Type B pancreatic cell (in vitro differentiated cells): Measurements from ENCODE around the gene BEST2. TPM values are rescaled to one million over a fixed set of nuclear protein-coding genes. Genes with fewer than 3 reads are reported as not detected.

Experiments used
- DNase-seq: peaks from one replicate; pipeline ENCODE4 v3.0.0; 2021; ENCODE audit warnings: mixed read lengths; ENCODE audit not compliant: unreplicated experiment; ENCODE audit errors: extremely low spot score
- H3K27ac Mint-ChIP-seq: 2 replicates; pipeline ENCODE4 v1.8.0; 2021; ENCODE audit warnings: mild to moderate bottlenecking, mixed read lengths
- H3K27me3 Mint-ChIP-seq: 2 replicates; pipeline ENCODE4 v1.8.0; 2021; ENCODE audit warnings: mixed read lengths
- H3K36me3 Mint-ChIP-seq: 2 replicates; pipeline ENCODE4 v1.8.0; 2021; ENCODE audit warnings: mixed read lengths
- H3K4me1 Mint-ChIP-seq: one replicate; pipeline ENCODE4 v1.8.0; 2021; ENCODE audit warnings: mixed read lengths; ENCODE audit not compliant: unreplicated experiment
- H3K4me3 Mint-ChIP-seq: 2 replicates; pipeline ENCODE4 v1.8.0; 2021; ENCODE audit warnings: mild to moderate bottlenecking, mixed read lengths
- H3K9me3 Mint-ChIP-seq: 2 replicates; pipeline ENCODE4 v1.8.0; 2021; ENCODE audit warnings: mixed read lengths
- CTCF ChIP-seq: fragments of 200-600 bp; sonication (generic); conservative IDR thresholded peaks from 2 replicates; pipeline ENCODE4 v1.5.0; 2021; ENCODE audit warnings: antibody characterized with exemption, mild to moderate bottlenecking
- total RNA-seq: library from RNA; stranded (reverse); gene quantifications from 2 replicates; pipeline ENCODE4 v1.2.1, GENCODE V29; 2021; ENCODE audit warnings: low replicate concordance

BEST2 gene
- total RNA-seq, 1 donor from 2014 or later = 0.14 TPM

GRCh38 chr19:12784394-12784870, 32.8 kb downstream of the BEST2 start:
- no peak overlapping the region for H3K4me3 Mint-ChIP-seq
- no peaks in the 10 kb centered on the region for H3K27me3 Mint-ChIP-seq
- H3K4me1 Mint-ChIP-seq = peaks cover 25% of the 10 kb centered on the region
- no peaks in the 10 kb centered on the region for H3K9me3 Mint-ChIP-seq
- no peak overlapping the region for H3K27ac Mint-ChIP-seq
- DNase-seq = no peak
- H3K36me3 Mint-ChIP-seq = no peaks in the 10 kb centered on the region
- no peak for TF ChIP-seq CTCF

- no peak overlapping the region for H3K27ac Mint-ChIP-seq
- peaks cover 23% of the 10 kb centered on the region for H3K4me1 Mint-ChIP-seq
- DNase-seq = no peak
- H3K9me3 Mint-ChIP-seq = no peaks in the 10 kb centered on the region
- no peaks in the 10 kb centered on the region for H3K36me3 Mint-ChIP-seq
- no peak overlapping the region for H3K4me3 Mint-ChIP-seq
- H3K27me3 Mint-ChIP-seq = no peaks in the 10 kb centered on the region
- TF ChIP-seq CTCF = no peak
These were observed 33.4 kb downstream of the BEST2 start for GRCh38 chr19:12784871-12785430.

- no peaks in the 10 kb centered on the region for H3K9me3 Mint-ChIP-seq
- no peak overlapping the region for H3K27ac Mint-ChIP-seq
- no peak for DNase-seq
- no peaks in the 10 kb centered on the region for H3K36me3 Mint-ChIP-seq
- H3K4me3 Mint-ChIP-seq = no peak overlapping the region
- H3K4me1 Mint-ChIP-seq = peaks cover 26% of the 10 kb centered on the region
- no peak for TF ChIP-seq CTCF
- no peaks in the 10 kb centered on the region for H3K27me3 Mint-ChIP-seq
These were observed 33.9 kb downstream of the BEST2 start for GRCh38 chr19:12785431-12786031.

GRCh38 chr19:12786141-12786870, 34.7 kb downstream of the BEST2 start:
- no peak for DNase-seq
- Mint-ChIP-seq H3K4me3 (no peak overlapping the region), H3K9me3 (no peaks in the 10 kb centered on the region), H3K36me3 (no peaks in the 10 kb centered on the region), H3K27me3 (no peaks in the 10 kb centered on the region), H3K4me1 (peaks cover 30% of the 10 kb centered on the region), H3K27ac (no peak overlapping the region)
- no peak for TF ChIP-seq CTCF

GRCh38 chr19:12786952-12787351, 35.4 kb downstream of the BEST2 start:
- Mint-ChIP-seq H3K27ac (no peak overlapping the region), H3K27me3 (no peaks in the 10 kb centered on the region)
- TF ChIP-seq CTCF = no peak

More at GRCh38 chr19:12786952-12787351, 35.4 kb downstream of the BEST2 start:
- DNase-seq = no peak
- Mint-ChIP-seq H3K36me3 (no peaks in the 10 kb centered on the region), H3K9me3 (no peaks in the 10 kb centered on the region), H3K4me3 (no peak overlapping the region), H3K4me1 (peaks cover 30% of the 10 kb centered on the region)
